ENCODE data around the gene SLC38A3. TPM values are rescaled to one million over a fixed set of nuclear protein-coding genes. Genes with fewer than 3 reads are reported as not detected.
A peak's percentile ranks its signal among the peaks of the same experiment; 100 is the strongest.

SLC38A3 gene
- total and polyA plus RNA-seq, 9 of the 15 experiments (the other 6 are each of a cell fraction or from before 2014, with no cell fraction given), result 0.09 to 0.38 (median 0.16) TPM; not detected in 6

DNA sequence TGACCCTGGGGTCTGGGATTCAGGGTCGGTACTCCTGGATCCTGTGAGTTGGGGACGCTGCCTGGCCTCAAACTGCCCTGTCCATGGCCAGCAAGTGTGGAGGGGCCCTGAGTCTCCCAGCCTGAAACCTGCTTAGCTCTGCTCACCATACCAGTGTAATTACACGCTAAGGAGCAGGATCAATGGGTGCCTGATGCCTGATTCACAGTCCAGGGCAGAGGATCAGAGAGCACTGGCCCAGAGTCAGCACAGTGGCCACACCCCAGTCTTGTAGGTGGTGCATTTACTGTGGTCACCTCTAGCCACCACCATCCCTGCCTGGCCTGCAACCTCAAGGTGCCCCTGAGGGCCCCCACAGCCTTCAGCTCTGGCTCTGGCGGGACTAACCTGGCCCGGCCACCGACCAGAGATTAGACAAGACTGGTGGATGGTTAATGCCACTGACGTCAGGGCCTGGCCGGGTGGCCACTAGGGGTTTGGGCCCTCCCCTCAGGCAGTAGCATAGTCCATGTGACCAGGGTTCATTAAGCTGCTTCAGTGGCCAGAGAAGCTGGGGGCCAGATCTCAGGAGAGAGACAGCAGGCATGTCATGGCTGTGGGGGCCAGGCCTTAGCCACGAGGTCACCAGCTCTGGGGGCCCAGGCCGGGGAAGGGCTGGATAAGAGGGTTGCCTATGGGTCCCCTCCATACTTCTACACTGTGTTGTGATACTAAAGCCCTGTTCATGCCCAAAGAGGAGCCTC lies 3.3 kb upstream of the SLC38A3 start:
- ChIA-PET POLR2A (interaction anchor here (0.6 to 1.3 kb wide), 4 partner anchors 10 to 414 kb away, joined by 3 to 6 read pairs (median 3); partner anchors contain the start of gene GNAT1), CTCF (ENCODE audit: low intra/inter-chr PET ratio) (no interaction called here)
- 3% methylated on average over 6 of the region's 10 CpGs for WGBS (ENCODE audit: insufficient coverage, low coverage, missing lambda C conversion rate)
- Histone ChIP-seq H3K79me2 (ENCODE audit: control insufficient read depth, insufficient read depth, low read length) (no peaks in the 10 kb centered on the region), H3K9me1 (ENCODE audit: control insufficient read depth, insufficient read depth, low read length) (no peaks in the 10 kb centered on the region), H3K27ac (ENCODE audit: extremely low read depth, low read depth, low read length) (no peak overlapping the region), H3K9ac (ENCODE audit: insufficient read depth in 1 of 2, low read depth in 2 of 2, low read length in 2 of 2) (peak overlapping the region in 1 of 2 experiments; percentile 26; a peak in 1 of 4 replicates), H3K27me3 (ENCODE audit: control insufficient read depth in 2 of 2, insufficient read depth in 2 of 2, low read length in 2 of 2) (peaks cover 15 to 50% of the 10 kb centered on the region in 2 experiments; a peak in 4 of 5 replicates), H3K4me3 (no peak overlapping the region), H3K9me3 (replicated peaks; ENCODE audit: control insufficient read depth, insufficient read depth, low read depth, low read length) (no peaks in the 10 kb centered on the region), H3K4me1 (replicated peaks in 1 of 2; ENCODE audit: control insufficient read depth in 2 of 2, insufficient read depth in 2 of 2, low read length in 2 of 2) (peaks cover 0 to 24% of the 10 kb centered on the region in 2 experiments; a peak in 3 of 5 replicates), H2AFZ (ENCODE audit: low read depth, low read length) (no peak overlapping the region), H3K4me2 (ENCODE audit: insufficient read depth, low read length) (no peak overlapping the region), H3K36me3 (ENCODE audit: control insufficient read depth, insufficient read depth, low read length) (no peaks in the 10 kb centered on the region), H4K20me1 (replicated peaks; ENCODE audit: control insufficient read depth, insufficient read depth, low read length) (no peaks in the 10 kb centered on the region)
- TF ChIP-seq, protein P1, sequence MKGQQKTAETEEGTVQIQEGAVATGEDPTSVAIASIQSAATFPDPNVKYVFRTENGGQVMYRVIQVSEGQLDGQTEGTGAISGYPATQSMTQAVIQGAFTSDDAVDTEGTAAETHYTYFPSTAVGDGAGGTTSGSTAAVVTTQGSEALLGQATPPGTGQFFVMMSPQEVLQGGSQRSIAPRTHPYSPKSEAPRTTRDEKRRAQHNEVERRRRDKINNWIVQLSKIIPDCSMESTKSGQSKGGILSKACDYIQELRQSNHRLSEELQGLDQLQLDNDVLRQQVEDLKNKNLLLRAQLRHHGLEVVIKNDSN (CRISPR knock-in tag; IDR thresholded peaks at IDR 0.05), result peak; percentile 51
- TF ChIP-seq RBM15 (IDR thresholded peaks at IDR 0.05; ENCODE audit: insufficient read depth, low read length) (no peak), SMARCB1 (IDR thresholded peaks at IDR 0.05; ENCODE audit: insufficient read length, low read depth) (no peak), CBX2 (IDR thresholded peaks at IDR 0.05; ENCODE audit: insufficient read depth, low read length, poor library complexity, severe bottlenecking) (no peak)
- no TSS peak for BruUV-seq (replicated peaks)
- intact Hi-C loops (cut with micrococcal nuclease), result no loop called here
- FAIRE-seq, result no peak
- in situ Hi-C loops (cut with MboI), result no loop called here
- ATAC-seq, result peak; percentile 60
- peak in 3 of 4 experiments; percentile 16 to 41 (median 22) for DNase-seq (ENCODE audit: extremely low read depth in 1 of 4, low spot score in 3 of 4)

Data from K562 (cell line).